GM18870 (cell line): ENCODE results near the gene CRY1.

Source experiments
- ATAC-seq: cut with Tn5 transposase; IDR thresholded peaks from one replicate; pipeline ENCODE4 v1.9.1; 2021; ENCODE audit warnings: moderate library complexity; ENCODE audit not compliant: unreplicated experiment

The CRY1 gene

DNA sequence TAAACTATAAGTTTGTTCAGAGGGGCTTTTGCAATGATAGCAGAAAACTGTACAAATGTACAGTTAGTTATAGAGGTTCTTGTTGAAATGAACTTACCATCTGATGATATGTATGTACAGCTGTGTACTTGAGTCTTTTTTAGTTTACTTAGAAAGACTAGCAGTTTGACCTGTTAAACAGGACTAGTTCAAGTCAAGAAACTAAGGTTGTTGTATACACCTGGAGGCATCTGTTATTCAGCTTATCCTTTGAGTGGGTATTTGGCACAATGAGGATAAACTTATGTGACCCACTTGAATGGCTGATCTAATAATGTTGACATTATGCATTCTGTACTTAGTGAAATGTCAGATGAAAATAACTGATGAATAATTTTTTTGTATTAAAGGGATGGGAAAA is 119.8 kb downstream of the CRY1 start:
- no peak for ATAC-seq

DNA sequence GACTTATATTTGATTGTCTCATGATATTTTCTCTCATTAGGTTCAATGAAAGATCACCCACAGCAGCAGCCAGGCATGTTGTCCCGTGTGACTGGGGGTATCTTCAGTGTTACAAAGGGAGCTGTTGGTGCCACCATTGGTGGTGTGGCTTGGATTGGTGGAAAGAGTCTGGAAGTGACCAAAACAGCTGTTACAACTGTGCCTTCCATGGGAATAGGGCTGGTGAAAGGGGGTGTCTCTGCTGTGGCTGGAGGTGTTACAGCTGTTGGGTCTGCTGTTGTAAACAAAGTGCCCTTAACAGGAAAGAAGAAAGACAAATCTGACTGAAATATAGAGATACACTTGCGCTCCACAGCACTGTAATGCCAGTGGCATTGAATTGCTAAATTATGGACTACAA is 122.3 kb downstream of the CRY1 start:
- ATAC-seq, result no peak

GRCh38 chr12:106964526-106964925 is 128.8 kb downstream of the CRY1 start:
- ATAC-seq, result no peak

GRCh38 chr12:106962286-106962685 is 131.1 kb downstream of the CRY1 start:
- no peak for ATAC-seq

DNA sequence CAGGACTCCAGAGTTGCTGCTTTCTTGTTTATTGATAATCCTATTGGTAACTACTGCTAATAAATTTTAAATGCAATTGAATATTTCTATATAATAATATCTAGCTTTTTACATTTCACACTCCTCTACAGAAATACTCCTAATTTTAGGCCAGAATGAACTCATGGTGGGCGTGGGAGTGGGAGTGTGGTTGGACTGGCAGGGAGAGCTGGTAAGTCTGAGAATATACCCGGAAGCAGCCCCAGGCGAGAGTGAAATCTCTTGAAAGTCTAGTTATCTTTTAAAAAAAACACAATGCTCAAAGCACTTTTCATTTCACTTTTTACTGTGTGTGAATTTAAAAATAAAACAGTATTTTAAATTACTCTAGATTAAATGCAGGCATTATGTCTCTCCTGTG is 132.9 kb downstream of the CRY1 start:
- no peak for ATAC-seq

DNA sequence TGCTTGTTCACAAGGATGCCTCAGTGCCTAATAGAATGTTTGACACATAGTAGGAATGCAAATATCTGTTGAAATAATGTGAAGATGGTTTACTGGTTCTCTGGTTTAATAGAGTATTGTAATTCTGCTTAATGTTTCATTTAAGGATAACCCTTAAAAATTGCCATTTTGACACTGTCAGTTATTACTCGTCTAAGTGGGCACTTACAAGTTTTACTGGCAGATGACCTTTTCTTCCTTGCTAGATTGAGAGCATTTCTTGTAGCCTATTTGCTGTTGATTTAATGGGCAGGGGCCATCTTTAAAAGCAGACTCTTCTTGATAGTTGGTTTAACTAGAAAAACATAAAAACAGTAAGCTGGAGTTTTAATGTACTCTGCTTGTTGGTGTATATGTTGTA is 135.8 kb downstream of the CRY1 start:
- ATAC-seq, result no peak

DNA sequence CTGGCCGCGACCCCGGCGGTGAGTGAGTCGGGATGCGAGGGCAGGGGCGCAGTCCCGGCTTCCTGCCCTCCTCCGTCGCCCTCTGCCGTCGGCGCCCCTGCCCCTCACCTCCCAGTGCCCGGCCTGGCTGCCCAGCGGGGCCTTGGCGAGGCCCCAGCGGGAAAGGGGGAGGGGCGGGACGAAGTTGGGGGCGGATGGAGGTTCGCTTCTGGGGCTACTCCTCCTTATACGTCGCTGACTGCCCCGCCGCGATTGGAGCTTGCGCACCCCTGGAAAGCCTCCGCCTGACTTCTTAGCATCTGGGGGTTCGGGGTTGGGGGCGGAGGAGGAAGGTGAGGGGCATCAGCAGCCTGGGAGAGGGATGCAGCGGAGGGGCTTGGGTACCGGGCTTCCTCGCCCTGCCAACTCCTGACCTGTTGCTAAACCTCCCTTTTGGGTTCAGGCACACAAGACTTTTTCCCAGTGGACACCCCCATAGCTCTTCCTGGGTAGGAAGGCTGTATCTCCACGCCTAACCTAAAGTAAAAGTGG is 137.2 kb downstream of the CRY1 start:
- ATAC-seq, result peak; percentile 27

- peak; percentile 61 for ATAC-seq
Observed at GRCh38 chr12:106955377-106956047, 137.8 kb downstream of the CRY1 start, which contains the start of gene TMEM263. TMEM263 (plus strand) TSS chr12:106955907; CDS start chr12:106967117, 11,210 bp downstream.

GRCh38 chr12:106954462-106955376 is 138.6 kb downstream of the CRY1 start:
- no peak for ATAC-seq

GRCh38 chr12:106953352-106954250 is 139.7 kb downstream of the CRY1 start:
- ATAC-seq, result no peak

GRCh38 chr12:106950591-106950990 is 142.8 kb downstream of the CRY1 start:
- no peak for ATAC-seq

- ATAC-seq, result no peak
Observed at GRCh38 chr12:106947461-106947860, 145.9 kb downstream of the CRY1 start.

DNA sequence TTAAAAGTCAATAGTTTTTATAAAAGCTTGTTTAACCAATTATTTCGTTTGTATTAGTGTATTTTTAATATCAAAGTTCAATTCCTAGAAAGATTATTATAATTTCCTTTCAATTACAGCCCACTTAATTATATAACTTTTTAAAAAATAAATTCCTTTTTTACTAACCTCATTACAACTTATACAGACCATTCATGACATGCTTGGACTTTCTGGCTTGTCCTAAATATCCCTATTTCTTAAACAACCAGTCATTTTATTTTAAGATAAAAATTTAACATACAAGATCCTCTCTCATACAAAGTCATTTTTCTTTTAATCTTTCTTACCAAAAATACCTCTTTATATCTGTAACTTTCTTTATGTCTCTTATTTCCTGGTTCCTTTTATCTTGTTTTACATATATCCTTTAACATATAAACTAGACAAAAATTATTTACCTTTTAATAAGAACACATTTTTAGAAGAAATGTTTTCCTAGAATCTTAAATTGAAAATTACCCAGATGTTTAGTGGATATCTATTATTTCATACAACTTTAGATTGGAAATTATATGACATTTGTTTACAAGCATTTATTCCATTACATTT is 148.0 kb downstream of the CRY1 start:
- no peak for ATAC-seq

DNA sequence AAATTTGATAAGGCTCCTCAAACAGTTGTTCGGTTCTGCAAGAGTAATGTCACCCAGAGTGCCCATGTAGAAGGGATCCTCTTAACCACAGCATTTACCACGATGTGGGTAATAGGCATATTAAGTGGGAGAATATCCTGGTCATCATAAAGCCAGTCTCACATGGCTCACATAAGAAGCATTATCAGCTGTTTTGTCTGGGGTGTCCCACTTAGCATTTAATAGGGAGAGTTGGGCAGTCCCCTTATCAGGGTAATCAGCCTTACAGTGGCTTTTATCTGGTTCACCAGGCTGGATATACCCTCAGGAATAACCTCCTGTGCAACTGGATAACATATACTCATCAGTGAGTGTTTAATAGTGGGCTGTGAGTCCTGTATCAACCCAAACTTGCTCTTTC is 150.6 kb downstream of the CRY1 start:
- no peak for ATAC-seq

- ATAC-seq, result no peak
Observed at GRCh38 chr12:106941481-106942156, 151.7 kb downstream of the CRY1 start.
